ENCODE results near the gene PDIA4.
A peak's percentile ranks its signal among the peaks of the same experiment; 100 is the strongest.

Gene PDIA4

GRCh38 chr7:148963583-148964482, 64.5 kb downstream of the PDIA4 start:
- DNase-seq: no peak

- peak; percentile 73 for DNase-seq
These were observed 65.3 kb downstream of the PDIA4 start for GRCh38 chr7:148962823-148963582.

GRCh38 chr7:148962440-148962822, 65.9 kb downstream of the PDIA4 start:
- no peak for DNase-seq

- DNase-seq: no peak
These were observed 68.6 kb downstream of the PDIA4 start for GRCh38 chr7:148959726-148960125.

GRCh38 chr7:148958061-148958460, 70.2 kb downstream of the PDIA4 start:
- DNase-seq: no peak

- no peak for DNase-seq
These were observed 73.5 kb downstream of the PDIA4 start for GRCh38 chr7:148954766-148955165.

GRCh38 chr7:148953676-148954075, 74.6 kb downstream of the PDIA4 start:
- DNase-seq: no peak
